HG02759 (cell line): ENCODE results near the gene ATP6V1E1.

ENCODE experiments used
- ATAC-seq: cut with Tn5 transposase; IDR thresholded peaks from one replicate; pipeline ENCODE4 v1.9.1; 2021; ENCODE audit warnings: mild to moderate bottlenecking, moderate library complexity; ENCODE audit not compliant: unreplicated experiment

The ATP6V1E1 gene

GRCh38 chr22:17548756-17549035, 79.9 kb downstream of the ATP6V1E1 start:
- no peak for ATAC-seq

- no peak for ATAC-seq
Measured at GRCh38 chr22:17548010-17548755, 80.4 kb downstream of the ATP6V1E1 start.

- ATAC-seq: no peak
Measured at GRCh38 chr22:17542452-17542851, 86.1 kb downstream of the ATP6V1E1 start.
